Kidney (tissue), 14 donors: ENCODE results near the gene SLCO4A1. TPM values are rescaled to one million over a fixed set of nuclear protein-coding genes. Genes with fewer than 3 reads are reported as not detected.

Experiments used
- DNase-seq, 5 donors: peaks; one replicate each; pipeline ENCODE4 v3.0.0-alpha.2; 2013 to 2020
- FAIRE-seq: peaks from 2 replicates; lab custom pipeline; 2012; peaks lifted over from hg19 to GRCh38; lab: Jason Lieb, UNC
- H3K27ac ChIP-seq, 2 donors: one replicate each; pipeline ENCODE4 v1.7.0; 2013; ENCODE audit warnings: low read depth in 2 of 2, low read length in 2 of 2, inconsistent platforms in 1 of 2
- H3K27me3 ChIP-seq: one replicate; pipeline ENCODE4 v1.7.1; 2013; ENCODE audit warnings: low read length, inconsistent platforms; ENCODE audit not compliant: control insufficient read depth, insufficient read depth
- H3K36me3 ChIP-seq, 3 donors: one replicate each; pipeline versions ENCODE4 v1.7.0 to v1.7.1; 2013; ENCODE audit warnings: low read length in 3 of 3, control low read depth in 1 of 3, inconsistent platforms in 1 of 3; ENCODE audit not compliant: insufficient read depth in 3 of 3, control insufficient read depth in 2 of 3
- H3K4me1 ChIP-seq, 3 donors: one replicate each; pipeline versions ENCODE4 v1.7.0 to v1.7.1; 2013; ENCODE audit warnings: low read length in 3 of 3, inconsistent platforms in 1 of 3, low read depth in 1 of 3; ENCODE audit not compliant: control insufficient read depth in 2 of 3, insufficient read depth in 2 of 3
- H3K4me3 ChIP-seq, 3 donors: one replicate each; pipeline versions ENCODE4 v1.7.0 to v1.8.1; 2013; ENCODE audit warnings: low read length in 3 of 3, control low read depth in 1 of 3, inconsistent platforms in 1 of 3
- H3K9ac ChIP-seq, 3 donors: one replicate each; pipeline versions ENCODE4 v1.7.0 to v1.7.1; 2013; ENCODE audit warnings: low read length in 3 of 3, control low read depth in 1 of 3, inconsistent platforms in 1 of 3
- H3K9me3 ChIP-seq, 3 donors: one replicate each; pipeline versions ENCODE4 v1.7.0 to v1.7.1; 2013; ENCODE audit warnings: low read length in 3 of 3, control low read depth in 1 of 3, inconsistent platforms in 1 of 3; ENCODE audit not compliant: control insufficient read depth in 2 of 3, insufficient read depth in 1 of 3
- CTCF ChIP-seq: IDR thresholded peaks from 3 replicates; pipeline ENCODE4 v1.5.1; 2012; ENCODE audit warnings: mild to moderate bottlenecking, moderate library complexity, borderline replicate concordance; ENCODE audit not compliant: insufficient read depth; ENCODE audit errors: extremely low read depth
- intact Hi-C: fragments of 100-400 bp; cut with DNase I; formaldehyde crosslinking; loops from one replicate; pipeline ENCODE4 v1.11.1; 2022
- polyA plus RNA-seq: library from polyadenylated mRNA; stranded (reverse); fragments of 350-450 nt; fragmentation: Illumina TruSeq; extraction: RNeasy Lipid Tissue Mini Kit (QIAGEN cat#74804); gene quantifications from one replicate; pipeline ENCODE4 v1.2.3, GENCODE V29; 2014; ENCODE audit warnings: low read depth, low replicate concordance; ENCODE audit not compliant: insufficient read depth
- total RNA-seq: library from RNA; stranded (reverse); fragmentation: NEBNext Ultra II Directional; extraction: Animal tissue kit (Norgen Biotek cat#: 25700); gene quantifications from one replicate; pipeline ENCODE4 v1.2.1, GENCODE V29; 2021
- donor health status: control.
- donor health status: control.
- donor health status: control.
- donor health status: control.
- donor health status: control.
- donor health status: DM: yes; HTN: yes; CAD: no.
- donor health status: Normal renal cell carcinoma (clear cell type).

The SLCO4A1 gene
- total and polyA plus RNA-seq, 2 donors from 2014 or later = 12.4 to 80.3 TPM

GRCh38 chr20:62702013-62702300 lies 59.7 kb downstream of the SLCO4A1 start:
- no peak overlapping the region for H3K9ac ChIP-seq
- DNase-seq = peak in 1 of 5 donors; percentile 67
- H3K27me3 ChIP-seq = no peaks in the 10 kb centered on the region
- H3K36me3 ChIP-seq = no peaks in the 10 kb centered on the region
- H3K27ac ChIP-seq = no peak overlapping the region
- no peak for TF ChIP-seq CTCF
- intact Hi-C loops = no loop called here
- peaks cover 0 to 4% (median 0%) of the 10 kb centered on the region in 3 donors for H3K4me1 ChIP-seq
- H3K9me3 ChIP-seq = no peaks in the 10 kb centered on the region
- FAIRE-seq = no peak
- no peak overlapping the region for H3K4me3 ChIP-seq

- H3K9ac ChIP-seq = no peak overlapping the region
- H3K4me3 ChIP-seq = no peak overlapping the region
- intact Hi-C loops = no loop called here
- no peaks in the 10 kb centered on the region for H3K36me3 ChIP-seq
- no peak for TF ChIP-seq CTCF
- FAIRE-seq = no peak
- H3K9me3 ChIP-seq = no peaks in the 10 kb centered on the region
- no peak overlapping the region for H3K27ac ChIP-seq
- peaks cover 0 to 4% (median 0%) of the 10 kb centered on the region in 3 donors for H3K4me1 ChIP-seq
- no peaks in the 10 kb centered on the region for H3K27me3 ChIP-seq
- no peak for DNase-seq
Measured at GRCh38 chr20:62702895-62703852, 60.9 kb downstream of the SLCO4A1 start.

GRCh38 chr20:62703853-62704228 lies 61.5 kb downstream of the SLCO4A1 start:
- intact Hi-C loops = no loop called here
- H3K27ac ChIP-seq = no peak overlapping the region
- FAIRE-seq = no peak

More at GRCh38 chr20:62703853-62704228, 61.5 kb downstream of the SLCO4A1 start:
- DNase-seq = no peak
- no peak for TF ChIP-seq CTCF
- H3K36me3 ChIP-seq = no peaks in the 10 kb centered on the region
- peaks cover 0 to 4% (median 0%) of the 10 kb centered on the region in 3 donors for H3K4me1 ChIP-seq
- H3K27me3 ChIP-seq = no peaks in the 10 kb centered on the region
- no peak overlapping the region for H3K4me3 ChIP-seq
- H3K9me3 ChIP-seq = no peaks in the 10 kb centered on the region
- H3K9ac ChIP-seq = no peak overlapping the region
